Aorta (tissue), 5 donors: ENCODE results near the gene DNASE2B. TPM values are rescaled to one million over a fixed set of nuclear protein-coding genes. Genes with fewer than 3 reads are reported as not detected.

Experiments
- ATAC-seq: fragments of 200-7000 bp; cut with Tn5 transposase; one replicate; pipeline ENCODE4 v1.9.1; 2022; ENCODE audit warnings: moderate library complexity; ENCODE audit not compliant: low FRiP score
- DNase-seq, 2 donors: peaks; one replicate each; pipeline ENCODE4 v3.0.0-alpha.2; 2020
- H3K27ac ChIP-seq, 2 donors: one replicate each; pipeline ENCODE4 v1.5.1; 2013; ENCODE audit warnings: low read length in 2 of 2, mild to moderate bottlenecking in 2 of 2, moderate library complexity in 2 of 2, control low read depth in 1 of 2, inconsistent platforms in 1 of 2, low read depth in 1 of 2
- H3K27me3 ChIP-seq, 2 donors: one replicate each; pipeline ENCODE4 v1.6.1; 2013; ENCODE audit warnings: control low read depth in 1 of 2, low read length in 1 of 2, mild to moderate bottlenecking in 1 of 2, moderate library complexity in 1 of 2; ENCODE audit not compliant: insufficient read depth in 2 of 2, control insufficient read depth in 1 of 2
- H3K36me3 ChIP-seq, 2 donors: one replicate each; pipeline ENCODE4 v1.6.1; 2013; ENCODE audit warnings: control low read depth in 1 of 2, low read length in 1 of 2, mild to moderate bottlenecking in 1 of 2; ENCODE audit not compliant: insufficient read depth in 2 of 2, control insufficient read depth in 1 of 2
- H3K4me1 ChIP-seq, 2 donors: one replicate each; pipeline ENCODE4 v1.6.1; 2013; ENCODE audit warnings: low read length in 2 of 2, control low read depth in 1 of 2, mild to moderate bottlenecking in 1 of 2, moderate library complexity in 1 of 2; ENCODE audit not compliant: insufficient read depth in 2 of 2, control insufficient read depth in 1 of 2
- H3K4me3 ChIP-seq, 2 donors: one replicate each; pipeline ENCODE4 v1.5.1; 2013; ENCODE audit warnings: low read length in 2 of 2, control low read depth in 1 of 2, mild to moderate bottlenecking in 1 of 2
- H3K9me3 ChIP-seq: one replicate; pipeline ENCODE4 v1.6.1; 2013; ENCODE audit warnings: mild to moderate bottlenecking, low read length; ENCODE audit not compliant: control insufficient read depth
- WGBS, 2 donors: extraction: QIAGEN DNeasy Blood & Tissue Kit; methylation state at CpG; one replicate each; pipeline ENCODE4 v1.1.7; 2013; 5-methylcytosine and 5-hydroxymethylcytosine counted together
- intact Hi-C, 2 donors: fragments of 100-400 bp; cut with DNase I; formaldehyde crosslinking; loops; one replicate each; pipeline versions ENCODE4 v1.14.2 to v1.15.0; 2022
- polyA plus RNA-seq, 2 donors: library from polyadenylated mRNA; stranded (reverse); fragments of 200-250 nt; gene quantifications; one replicate each; pipeline ENCODE4 v1.2.3, GENCODE V29; 2013
- total RNA-seq, 2 donors: library from RNA; stranded (reverse); fragmentation: NEBNext Ultra II Directional; extraction: Animal tissue kit (Norgen Biotek cat#: 25700); gene quantifications; one replicate each; pipeline ENCODE4 v1.2.1, GENCODE V29; 2021
- donor health status: healthy with polysubstance abuse.
- donor health status: Bipolar disorder and iron deficiency.
- donor health status: DM: no; HTN: no; CAD: no.
- donor health status: DM: no; HTN: no; CAD: no.
- donor health status: DM: yes; HTN: yes; CAD: no.

DNASE2B gene
- total and polyA plus RNA-seq, 4 donors = 1.0 TPM; not detected in 3

GRCh38 chr1:84424513-84425149 lies 26.3 kb downstream of the DNASE2B start:
- intact Hi-C loops = no loop called here
- 76 to 81% methylated on average over 6 of the region's 6 CpGs for WGBS, 2 donors
- no peak overlapping the region for H3K27ac ChIP-seq
- no peaks in the 10 kb centered on the region for H3K36me3 ChIP-seq
- DNase-seq = no peak
- peaks cover 1% of the 10 kb centered on the region for H3K9me3 ChIP-seq
- H3K27me3 ChIP-seq = no peaks in the 10 kb centered on the region
- no peak for ATAC-seq
- H3K4me1 ChIP-seq = no peaks in the 10 kb centered on the region
- no peak overlapping the region for H3K4me3 ChIP-seq

GRCh38 chr1:84425150-84425896 lies 27.0 kb downstream of the DNASE2B start:
- Histone ChIP-seq H3K36me3 (no peaks in the 10 kb centered on the region), H3K4me1 (no peaks in the 10 kb centered on the region), H3K4me3 (no peak overlapping the region), H3K27ac (no peak overlapping the region), H3K27me3 (no peaks in the 10 kb centered on the region), H3K9me3 (peaks cover 3% of the 10 kb centered on the region)
- ATAC-seq (no peak), DNase-seq (no peak)
- WGBS, 2 donors = 67% methylated on average over 5 of the region's 5 CpGs
- intact Hi-C loops = no loop called here

- Histone ChIP-seq H3K36me3 (no peaks in the 10 kb centered on the region), H3K4me3 (no peak overlapping the region), H3K27ac (no peak overlapping the region), H3K4me1 (no peaks in the 10 kb centered on the region), H3K27me3 (no peaks in the 10 kb centered on the region), H3K9me3 (peaks cover 3% of the 10 kb centered on the region)
- 94 to 95% methylated on average over 2 of the region's 2 CpGs for WGBS, 2 donors
- intact Hi-C loops = no loop called here
- DNase-seq (no peak), ATAC-seq (no peak)
Measured at GRCh38 chr1:84426376-84426775, 28.1 kb downstream of the DNASE2B start.

- peaks cover 3% of the 10 kb centered on the region for H3K9me3 ChIP-seq
- intact Hi-C loops = no loop called here
- no peak for DNase-seq
- whole genome bisulfite sequencing, 2 donors = 75 to 81% methylated on average over 6 of the region's 6 CpGs
- no peaks in the 10 kb centered on the region for H3K27me3 ChIP-seq
- H3K4me1 ChIP-seq = no peaks in the 10 kb centered on the region
- no peak for ATAC-seq
- no peak overlapping the region for H3K27ac ChIP-seq
- no peaks in the 10 kb centered on the region for H3K36me3 ChIP-seq
- H3K4me3 ChIP-seq = no peak overlapping the region
Measured at GRCh38 chr1:84427250-84428188, 29.2 kb downstream of the DNASE2B start.

- no peak for ATAC-seq
- Histone ChIP-seq H3K4me1 (no peaks in the 10 kb centered on the region), H3K27ac (no peak overlapping the region), H3K9me3 (peaks cover 3% of the 10 kb centered on the region), H3K36me3 (no peaks in the 10 kb centered on the region), H3K27me3 (no peaks in the 10 kb centered on the region), H3K4me3 (no peak overlapping the region)
- WGBS, 2 donors = 69 to 74% methylated on average over 5 of the region's 5 CpGs
- intact Hi-C loops = no loop called here
- DNase-seq = no peak
Measured at GRCh38 chr1:84428235-84428634, 30.0 kb downstream of the DNASE2B start.

- 89 to 93% methylated on average over 1 of the region's 1 CpG for WGBS, 2 donors
- intact Hi-C loops = no loop called here
- ATAC-seq (no peak), DNase-seq (no peak)
- no peak overlapping the region for H3K27ac ChIP-seq
- H3K4me3 ChIP-seq = no peak overlapping the region
- no peaks in the 10 kb centered on the region for H3K27me3 ChIP-seq
- H3K4me1 ChIP-seq = no peaks in the 10 kb centered on the region
- H3K9me3 ChIP-seq = peaks cover 3% of the 10 kb centered on the region
- no peaks in the 10 kb centered on the region for H3K36me3 ChIP-seq
Measured at GRCh38 chr1:84429231-84429630, 30.9 kb downstream of the DNASE2B start.

- no peaks in the 10 kb centered on the region for H3K36me3 ChIP-seq
- H3K9me3 ChIP-seq = peaks cover 3% of the 10 kb centered on the region
- H3K4me3 ChIP-seq = no peak overlapping the region
- H3K4me1 ChIP-seq = no peaks in the 10 kb centered on the region
- H3K27ac ChIP-seq = no peak overlapping the region
- H3K27me3 ChIP-seq = no peaks in the 10 kb centered on the region
- intact Hi-C loops = loop anchor here (5.0 to 10.0 kb wide), 2 partner anchors 288 to 506 kb away; partner anchors contain the start of gene PRKACB (in 1 of the 2)
- DNase-seq (no peak), ATAC-seq (no peak)
- WGBS, 2 donors = 69 to 98% methylated on average over 2 of the region's 2 CpGs
Measured at GRCh38 chr1:84430546-84430945, 32.3 kb downstream of the DNASE2B start.

- peak; percentile 90 for ATAC-seq
- no peaks in the 10 kb centered on the region for H3K4me1 ChIP-seq
- H3K27ac ChIP-seq = no peak overlapping the region
- H3K9me3 ChIP-seq = peaks cover 3% of the 10 kb centered on the region
- intact Hi-C loops = loop anchor here (2.0 to 10.0 kb wide), 3 partner anchors 291 to 509 kb away; partner anchors contain the start of gene PRKACB (in 1 of the 2)
- 10% methylated on average over 11 of the region's 11 CpGs for WGBS, 2 donors
- DNase-seq = no peak
- H3K4me3 ChIP-seq = no peak overlapping the region
- no peaks in the 10 kb centered on the region for H3K36me3 ChIP-seq
- H3K27me3 ChIP-seq = no peaks in the 10 kb centered on the region
Measured at GRCh38 chr1:84433258-84434080, 35.2 kb downstream of the DNASE2B start.
